Epidermal melanocyte (primary cell): ENCODE results near the gene HES6.

Source experiments
- DNase-seq: peaks from one replicate; pipeline ENCODE4 v3.0.0; 2011; ENCODE audit warnings: low spot score; ENCODE audit not compliant: insufficient read length

HES6 gene

DNA sequence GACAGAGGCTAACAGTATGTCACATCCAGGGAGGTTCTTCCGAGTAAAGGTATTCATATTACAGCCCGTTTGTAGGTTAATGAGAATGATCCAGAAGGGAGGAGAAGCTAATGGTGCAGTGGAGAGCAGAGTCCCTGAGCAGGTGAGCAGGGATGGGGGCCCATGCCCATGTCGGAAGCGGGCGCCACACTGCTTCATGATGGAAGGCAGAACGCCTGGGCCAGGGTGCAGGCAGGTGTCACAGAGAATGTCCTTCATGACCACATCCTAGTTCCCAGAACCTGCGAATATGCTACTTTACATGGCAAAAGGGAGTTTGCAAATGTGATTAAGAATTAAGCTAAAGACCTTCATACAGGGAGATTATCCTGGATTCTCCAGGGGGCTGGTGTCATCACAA, 4.0 kb downstream of the HES6 start:
- DNase-seq = no peak

DNA sequence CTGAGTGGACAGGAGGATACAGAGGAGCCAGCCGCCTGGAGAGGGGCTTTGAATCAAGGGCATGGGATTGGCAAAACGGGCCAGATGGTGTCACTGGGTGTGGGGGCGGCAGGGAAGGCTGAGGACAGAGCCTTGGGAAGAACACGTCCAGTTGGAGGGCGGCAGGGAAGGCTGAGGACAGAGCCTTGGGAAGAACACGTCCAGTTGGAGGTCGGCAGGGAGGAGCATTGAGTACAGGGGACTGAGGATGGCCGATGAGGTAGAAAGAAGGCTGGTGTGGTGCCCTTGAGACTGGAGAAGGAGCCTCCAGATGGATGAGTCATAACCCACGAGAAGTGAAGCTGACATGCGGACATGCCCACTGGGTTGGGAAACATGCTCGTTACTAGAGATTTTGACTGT, 4.5 kb downstream of the HES6 start:
- no peak for DNase-seq

GRCh38 chr2:238233625-238234024, 6.2 kb downstream of the HES6 start:
- no peak for DNase-seq

DNA sequence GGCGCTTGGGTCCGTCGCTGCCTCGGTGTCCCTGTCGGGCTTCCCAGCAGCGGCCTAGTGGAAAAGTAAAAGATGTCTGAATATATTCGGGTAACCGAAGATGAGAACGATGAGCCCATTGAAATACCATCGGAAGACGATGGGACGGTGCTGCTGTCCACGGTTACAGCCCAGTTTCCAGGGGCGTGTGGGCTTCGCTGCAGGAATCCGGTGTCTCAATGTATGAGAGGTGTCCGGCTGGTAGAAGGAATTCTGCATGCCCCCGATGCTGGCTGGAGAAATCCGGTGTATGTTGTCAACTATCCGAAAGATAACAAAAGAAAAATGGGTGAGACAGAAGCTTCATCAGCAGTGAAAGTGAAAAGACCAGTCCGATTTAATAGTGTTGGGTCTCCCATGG, 8.0 kb downstream of the HES6 start:
- no peak for DNase-seq

DNA sequence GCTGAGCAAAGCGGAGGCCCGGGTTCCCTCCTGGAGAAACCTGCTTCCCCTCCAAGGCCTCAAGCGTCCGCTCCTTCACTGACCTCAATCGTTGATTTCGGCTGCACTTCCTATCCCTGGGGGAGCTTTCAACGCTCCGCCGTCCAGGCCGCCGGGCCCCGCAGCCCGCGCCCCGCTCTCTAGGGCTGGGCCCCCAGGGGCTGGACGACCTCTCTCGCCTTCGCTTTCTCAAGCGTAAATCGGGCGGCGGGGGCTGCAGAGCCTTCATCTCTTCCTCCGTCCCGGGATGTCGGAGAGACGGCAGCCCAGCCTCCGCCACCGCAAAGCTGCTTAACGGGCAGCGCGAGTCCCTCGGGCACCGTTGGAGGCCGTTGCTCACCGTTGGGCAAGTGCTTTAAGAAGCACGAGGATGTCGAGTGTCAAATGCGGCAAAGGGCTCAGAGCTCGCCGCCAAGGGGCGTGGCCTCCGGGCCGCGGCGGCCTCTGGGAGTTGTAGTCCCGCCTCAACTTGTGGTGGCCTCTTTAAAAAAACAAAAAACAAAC, 8.5 kb downstream of the HES6 start:
- DNase-seq = peak; percentile 86

- DNase-seq = no peak
Observed at GRCh38 chr2:238230699-238231098, 9.1 kb downstream of the HES6 start.

DNA sequence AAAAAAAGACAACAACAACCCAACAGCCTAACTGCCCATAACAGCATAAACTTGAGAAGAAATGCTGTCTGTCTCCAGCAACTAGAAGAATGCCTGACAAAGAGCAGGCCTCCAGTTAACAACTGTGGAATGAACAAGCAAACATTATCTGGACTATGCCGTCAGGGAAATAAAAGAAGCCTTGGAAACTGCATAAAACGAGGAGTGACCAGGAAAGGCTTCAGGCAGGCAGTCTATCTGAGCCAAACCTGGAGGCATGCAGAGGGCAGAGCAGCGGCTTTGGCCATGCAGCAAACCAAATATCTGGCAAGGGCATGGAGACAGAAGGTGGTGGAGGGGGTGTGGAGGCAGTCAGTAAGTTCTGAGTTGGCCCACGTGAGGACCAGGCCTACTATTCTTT, 11.1 kb downstream of the HES6 start:
- DNase-seq = peak; percentile 93

DNA sequence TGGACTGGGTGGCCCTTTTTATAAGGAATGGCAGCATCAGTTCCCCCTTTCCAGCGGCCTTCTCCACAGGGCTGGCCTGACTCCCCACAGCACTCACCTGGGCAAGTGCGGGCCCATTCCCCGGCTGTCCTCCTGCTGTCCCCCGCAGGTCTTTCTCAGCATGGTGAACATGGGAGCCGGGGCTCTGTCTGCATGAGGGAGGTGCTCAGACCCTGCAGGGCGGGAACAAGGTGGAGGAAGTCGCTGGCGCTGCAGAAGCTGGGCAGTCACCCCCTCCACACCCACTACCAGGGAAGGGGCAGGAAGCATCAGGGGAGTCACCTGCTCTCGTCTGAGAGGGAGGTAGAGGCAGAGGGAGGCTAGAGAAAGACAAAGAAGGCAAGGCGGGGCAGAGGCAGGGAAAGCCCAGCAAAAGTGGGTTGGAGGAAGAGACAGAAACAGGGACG, 12.2 kb downstream of the HES6 start:
- DNase-seq = no peak

GRCh38 chr2:238226698-238227586, 12.9 kb downstream of the HES6 start:
- DNase-seq = no peak

- no peak for DNase-seq
Observed at GRCh38 chr2:238225911-238226697, 13.7 kb downstream of the HES6 start.

- DNase-seq = no peak
Observed at GRCh38 chr2:238225121-238225520, 14.7 kb downstream of the HES6 start.

DNA sequence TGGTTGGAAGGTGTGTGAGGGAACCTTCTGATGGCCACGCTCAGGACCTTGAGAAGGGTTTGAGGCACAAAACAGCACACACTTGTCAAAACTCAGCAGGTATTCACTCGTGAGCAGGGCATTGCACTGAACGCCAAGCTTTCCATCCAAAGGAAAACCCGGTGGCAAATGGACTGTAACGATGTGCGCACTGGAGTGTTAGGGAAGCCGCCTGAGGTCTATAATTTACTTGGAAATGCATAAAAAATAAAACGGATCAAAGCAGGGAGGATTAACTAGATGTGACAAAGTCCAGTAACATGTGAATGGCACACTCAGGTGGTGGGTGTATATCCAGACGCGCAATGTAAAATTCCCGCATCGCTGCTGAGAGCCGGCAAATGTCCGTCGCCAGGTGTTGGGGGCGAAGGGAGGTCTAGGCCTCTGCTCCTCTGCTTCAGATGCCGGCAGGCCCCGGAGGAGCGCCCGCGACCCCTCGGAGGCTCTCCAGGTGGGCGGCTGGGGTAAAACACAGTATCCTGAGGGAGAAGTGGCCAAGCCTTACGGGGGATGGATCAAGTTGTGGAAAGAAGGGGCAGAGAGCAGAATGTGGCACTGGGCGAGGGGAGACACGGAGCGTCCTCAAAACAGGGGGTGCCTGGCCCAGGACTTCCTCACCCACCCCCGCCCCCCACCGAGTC, 15.3 kb downstream of the HES6 start:
- DNase-seq = no peak

GRCh38 chr2:238220892-238221521, 18.8 kb downstream of the HES6 start:
- DNase-seq = no peak

GRCh38 chr2:238220274-238220891, 19.5 kb downstream of the HES6 start:
- DNase-seq = no peak

DNA sequence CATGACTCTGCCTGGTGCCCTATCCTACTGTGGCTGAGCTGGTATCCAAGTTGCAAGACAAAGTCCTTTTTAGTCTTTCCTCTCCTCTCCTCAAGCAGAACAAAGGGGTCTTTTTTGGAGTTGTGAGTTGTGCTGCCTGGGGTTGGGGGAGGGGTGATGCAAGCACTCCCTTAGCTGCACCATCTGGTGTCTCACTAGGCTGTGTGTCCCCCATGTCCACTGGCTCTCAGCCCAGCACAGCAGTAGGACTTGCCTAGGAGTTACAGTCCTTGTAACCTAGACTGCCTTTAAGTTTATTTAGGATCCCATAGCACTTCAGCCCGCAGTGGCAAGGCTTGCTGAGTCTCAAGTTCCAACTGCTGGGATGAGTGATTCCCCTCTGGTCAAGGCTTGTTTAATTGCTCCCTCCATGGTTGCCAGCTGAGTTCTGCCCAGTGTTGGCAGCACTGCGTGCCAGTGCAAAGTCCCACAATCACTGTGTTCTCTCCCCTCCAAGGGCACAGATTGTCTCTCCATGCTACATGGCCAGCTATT, 23.1 kb downstream of the HES6 start:
- no peak for DNase-seq

- DNase-seq = no peak
Observed at GRCh38 chr2:238207006-238207405, 32.8 kb downstream of the HES6 start.

DNA sequence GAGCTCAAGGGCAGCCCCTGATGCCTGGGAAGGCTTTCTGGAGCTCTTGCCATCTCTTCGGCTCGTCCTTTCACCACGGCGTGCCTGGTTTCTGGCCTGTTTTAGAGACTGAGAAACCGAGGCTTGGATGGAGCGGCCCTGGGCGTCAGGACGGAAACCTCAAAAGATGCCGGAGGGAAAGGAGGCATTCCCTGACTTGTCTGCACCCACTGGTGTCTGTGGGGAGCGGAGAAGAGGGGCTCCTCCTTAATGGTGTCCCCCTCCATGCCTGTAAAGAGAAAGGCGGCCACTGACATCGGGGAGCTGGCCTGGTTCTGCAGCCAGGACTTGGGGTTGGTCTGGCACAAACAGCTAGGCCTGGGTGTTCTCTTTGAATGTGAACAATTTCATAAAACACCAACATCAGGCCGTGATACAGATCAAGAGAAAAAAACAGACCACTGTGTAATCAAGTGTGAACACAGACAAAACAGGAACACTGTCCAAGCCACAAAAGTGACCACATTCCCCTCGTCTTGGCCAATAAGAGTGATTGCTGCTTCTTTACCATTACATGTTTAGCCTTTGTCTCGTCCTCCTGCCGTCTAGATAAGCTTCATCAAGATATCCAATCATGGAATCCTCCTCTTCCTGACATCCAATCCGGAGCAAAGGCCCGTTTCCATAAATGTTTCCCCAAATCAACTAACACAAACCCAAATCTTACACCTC, 35.7 kb downstream of the HES6 start:
- DNase-seq = no peak

DNA sequence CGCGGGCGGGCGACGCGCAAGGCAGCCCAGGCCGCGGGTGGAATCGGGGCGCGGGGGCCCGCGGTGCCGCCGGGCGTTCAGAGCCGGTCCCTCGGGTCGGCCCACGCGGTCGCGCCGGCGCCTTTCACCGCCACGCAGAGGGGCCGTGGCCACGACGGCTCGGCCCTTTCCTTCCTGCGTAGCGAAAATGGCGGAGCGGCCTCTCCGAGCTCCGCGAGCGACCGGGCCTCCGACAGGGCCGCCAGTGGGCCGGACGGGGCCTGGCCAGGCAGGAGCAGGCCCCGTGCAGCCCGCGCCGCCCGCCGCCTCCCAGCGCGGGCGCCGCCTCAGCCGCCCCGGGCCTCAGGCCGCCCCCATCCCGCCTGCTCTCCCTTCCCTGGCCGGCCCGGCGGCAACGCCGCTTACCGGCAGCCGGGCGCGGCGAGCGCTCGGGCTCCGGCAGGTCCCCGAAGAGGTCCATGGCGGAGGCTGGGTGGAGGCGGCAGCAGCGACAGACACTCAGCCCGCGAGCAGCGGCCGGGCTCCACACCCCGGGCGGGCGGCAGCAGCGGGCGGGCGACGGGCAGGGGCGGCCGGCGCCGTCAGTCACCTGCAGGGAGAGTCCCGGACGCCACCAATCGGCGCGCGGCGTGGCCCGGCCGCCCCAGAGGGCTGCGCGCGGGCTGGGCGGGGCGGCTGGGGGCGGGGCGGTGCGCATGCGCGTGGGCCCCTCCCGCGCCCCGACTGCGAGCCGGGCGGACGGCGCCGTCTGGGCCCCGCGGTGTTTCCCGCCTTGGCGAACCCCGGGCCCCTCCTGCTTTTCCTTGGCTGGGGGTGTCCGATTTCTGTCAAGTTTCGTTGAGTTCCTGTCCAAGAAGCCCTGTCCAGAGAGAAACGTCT, 36.5 kb downstream of the HES6 start, which contains the start of gene ILKAP:
Gene ILKAP (minus strand): TSS at position 602 of the 879 bp plus-strand sequence. CDS start 142 bp downstream, at position 460.
- DNase-seq = peak; percentile 99
